HepG2 (cell line): Measurements from ENCODE around the gene NR1I2. TPM values are rescaled to one million over a fixed set of nuclear protein-coding genes. Genes with fewer than 3 reads are reported as not detected.

ENCODE experiments used
- AKNA ChIP-seq: sonication (generic); formaldehyde crosslinking; IDR thresholded peaks from 2 replicates; pipeline ENCODE4 v1.4.0; 2020; ENCODE audit warnings: missing genetic modification reagents, borderline replicate concordance
- ARNT2 ChIP-seq: sonication (generic); formaldehyde crosslinking; IDR thresholded peaks from 2 replicates; pipeline ENCODE4 v1.8.0; 2022; ENCODE audit warnings: mild to moderate bottlenecking, low read depth, missing genetic modification reagents, moderate library complexity
- CAMTA2 ChIP-seq: sonication (generic); formaldehyde crosslinking; IDR thresholded peaks from 2 replicates; pipeline ENCODE4 v1.4.0; 2020; ENCODE audit warnings: mild to moderate bottlenecking, missing genetic modification reagents, borderline replicate concordance
- CBX2 ChIP-seq, 2 experiments: fragments of 200-600 bp in 1 of 2; sonication (generic); formaldehyde crosslinking in 1 of 2; IDR thresholded peaks; 2 replicates each; pipeline versions ENCODE4 v1.7.0 to v1.8.1; 2018 to 2022; ENCODE audit warnings: low read depth in 2 of 2, low read length in 1 of 2, mild to moderate bottlenecking in 1 of 2, missing genetic modification reagents in 1 of 2
- CENPBD1 ChIP-seq: sonication (generic); formaldehyde crosslinking; IDR thresholded peaks from 2 replicates; pipeline ENCODE4 v1.8.0; 2022; ENCODE audit warnings: missing genetic modification reagents, low read depth, mild to moderate bottlenecking, borderline replicate concordance
- DR1 ChIP-seq: sonication (generic); formaldehyde crosslinking; IDR thresholded peaks from 2 replicates; pipeline ENCODE4 v1.8.0; 2021; ENCODE audit warnings: mild to moderate bottlenecking, missing genetic modification reagents, inconsistent platforms
- ELF3 ChIP-seq: IDR thresholded peaks from 2 replicates; pipeline ENCODE4 v1.6.1; 2016; ENCODE audit warnings: missing genetic modification reagents, missing compliant biosample characterization
- HNRNPUL1 ChIP-seq: fragments of 200-400 bp; formaldehyde crosslinking; IDR thresholded peaks from 2 replicates; pipeline ENCODE4 v1.6.1; 2017; ENCODE audit warnings: low read depth, mild to moderate bottlenecking, low read length, moderate library complexity
- SMARCC2 ChIP-seq: fragments of 450-650 bp; IDR thresholded peaks from 2 replicates; pipeline ENCODE4 v1.6.1; 2017; ENCODE audit warnings: antibody characterized with exemption, mild to moderate bottlenecking
- ZNF101 ChIP-seq: sonication (generic); formaldehyde crosslinking; IDR thresholded peaks from 2 replicates; pipeline ENCODE4 v1.4.0; 2020; ENCODE audit warnings: mild to moderate bottlenecking, low read depth, missing genetic modification reagents, borderline replicate concordance
- ZNF17 ChIP-seq: sonication (generic); formaldehyde crosslinking; IDR thresholded peaks from 2 replicates; pipeline ENCODE4 v1.5.0; 2020; ENCODE audit warnings: mild to moderate bottlenecking, missing genetic modification reagents
- ZNF18 ChIP-seq: sonication (generic); formaldehyde crosslinking; IDR thresholded peaks from 2 replicates; pipeline ENCODE4 v1.8.0; 2022; ENCODE audit warnings: mild to moderate bottlenecking, missing genetic modification reagents; ENCODE audit not compliant: insufficient replicate concordance
- ZNF256 ChIP-seq: sonication (generic); formaldehyde crosslinking; conservative IDR thresholded peaks from 2 replicates; pipeline ENCODE4 v1.4.0; 2020; ENCODE audit warnings: missing genetic modification reagents
- ZNF850 ChIP-seq: sonication (generic); formaldehyde crosslinking; conservative IDR thresholded peaks from 2 replicates; pipeline ENCODE4 v1.9.0; 2021; ENCODE audit warnings: mild to moderate bottlenecking, missing genetic modification reagents
- polyA plus RNA-seq, 8 experiments: library from polyadenylated mRNA; depleted of rRNA in 3 of 8; stranded (reverse) in 7 of 8; unstranded in 1 of 8; fragments of >200 nt; fragmentation: Illumina TruSeq in 4 of 8; extraction: Trizol in 4 of 8; gene quantifications; 2 replicates each; pipeline versions ENCODE4 v1.2.1 to v1.2.3, GENCODE V29; 2011 to 2016; ENCODE audit warnings: low read depth in 4 of 8, missing spikeins in 1 of 8, mixed read lengths in 1 of 8; ENCODE audit not compliant: insufficient read depth in 1 of 8
- total RNA-seq, 5 experiments: library from RNA; depleted of rRNA; stranded (reverse); fragments of >200 nt; fragmentation: Illumina TruSeq; extraction: Trizol; gene quantifications; 2 replicates each; pipeline ENCODE4 v1.2.3, GENCODE V29; 2016; ENCODE audit warnings: low read depth in 1 of 5

Gene NR1I2
- total and polyA plus RNA-seq, 2 of the 13 experiments (the other 11 are each of a cell fraction or from before 2014, with no cell fraction given) = 8.8 to 13.4 TPM

GRCh38 chr3:119783883-119784282, 2.0 kb downstream of the NR1I2 start (continued):
- TF ChIP-seq AKNA = no peak
- no peak for TF ChIP-seq ZNF101 (CRISPR knock-in tag)
- TF ChIP-seq SMARCC2 = no peak
- TF ChIP-seq DR1 (CRISPR knock-in tag) = no peak
- no peak for TF ChIP-seq CAMTA2
- TF ChIP-seq ZNF17 = no peak
- no peak for TF ChIP-seq HNRNPUL1
- no peak for TF ChIP-seq ZNF850
- no peak for TF ChIP-seq ELF3 (CRISPR knock-in tag)
- no peak for TF ChIP-seq ZNF18 (CRISPR knock-in tag)
- TF ChIP-seq ARNT2 (CRISPR knock-in tag) = no peak
- no peak for TF ChIP-seq CBX2 (IDR thresholded peaks at IDR 0.05; ENCODE audit: low read depth, low read length)
- no peak for TF ChIP-seq CBX2 (CRISPR knock-in tag; IDR thresholded peaks at IDR 0.05; ENCODE audit: low read depth)
- no peak for TF ChIP-seq ZNF256
- TF ChIP-seq CENPBD1 (CRISPR knock-in tag) = no peak
